Astrocyte of the cerebellum (primary cell): Measurements from ENCODE around the gene IGSF9.

Experiments used
- DNase-seq: peaks from one replicate; pipeline ENCODE4 v3.0.0-alpha.2; 2011; ENCODE audit warnings: low read depth
- H3K4me3 ChIP-seq: 2 replicates; pipeline ENCODE4 v1.5.1; 2011; ENCODE audit warnings: mild to moderate bottlenecking, low read depth, low read length, moderate library complexity
- in situ Hi-C: cut with HindIII; loops from 2 replicates; pipeline ENCODE4 v1.10.0; 2017; ENCODE audit warnings: low sequenced_read_pairs
- TF ChIP-seq, protein P1 (sequence below): IDR thresholded peaks from 2 replicates; pipeline ENCODE4 v1.5.1; 2012; ENCODE audit warnings: low read length, low read depth, moderate library complexity, mild to moderate bottlenecking; ENCODE audit errors: missing control alignments

The IGSF9 gene

DNA sequence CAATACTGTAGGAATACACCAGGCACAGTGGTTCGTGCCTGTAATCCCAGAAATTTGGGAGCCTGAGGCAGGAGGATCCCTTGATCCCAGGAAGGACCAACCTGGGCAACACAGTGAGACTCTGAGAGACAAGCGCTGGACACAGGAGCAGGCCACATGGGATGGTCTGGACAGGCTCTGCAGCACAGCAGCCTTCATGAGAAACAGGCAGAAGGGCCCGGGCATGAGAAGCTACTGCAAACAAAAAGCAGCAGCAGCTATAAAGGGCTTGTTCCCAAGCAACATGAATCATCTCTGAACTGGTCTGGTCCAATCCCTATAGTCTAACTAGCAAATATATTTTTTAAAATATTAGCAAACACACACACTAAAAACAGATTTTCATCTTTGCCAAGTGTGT is 44.2 kb upstream of the IGSF9 start:
- DNase-seq: no peak
- TF ChIP-seq, protein P1, sequence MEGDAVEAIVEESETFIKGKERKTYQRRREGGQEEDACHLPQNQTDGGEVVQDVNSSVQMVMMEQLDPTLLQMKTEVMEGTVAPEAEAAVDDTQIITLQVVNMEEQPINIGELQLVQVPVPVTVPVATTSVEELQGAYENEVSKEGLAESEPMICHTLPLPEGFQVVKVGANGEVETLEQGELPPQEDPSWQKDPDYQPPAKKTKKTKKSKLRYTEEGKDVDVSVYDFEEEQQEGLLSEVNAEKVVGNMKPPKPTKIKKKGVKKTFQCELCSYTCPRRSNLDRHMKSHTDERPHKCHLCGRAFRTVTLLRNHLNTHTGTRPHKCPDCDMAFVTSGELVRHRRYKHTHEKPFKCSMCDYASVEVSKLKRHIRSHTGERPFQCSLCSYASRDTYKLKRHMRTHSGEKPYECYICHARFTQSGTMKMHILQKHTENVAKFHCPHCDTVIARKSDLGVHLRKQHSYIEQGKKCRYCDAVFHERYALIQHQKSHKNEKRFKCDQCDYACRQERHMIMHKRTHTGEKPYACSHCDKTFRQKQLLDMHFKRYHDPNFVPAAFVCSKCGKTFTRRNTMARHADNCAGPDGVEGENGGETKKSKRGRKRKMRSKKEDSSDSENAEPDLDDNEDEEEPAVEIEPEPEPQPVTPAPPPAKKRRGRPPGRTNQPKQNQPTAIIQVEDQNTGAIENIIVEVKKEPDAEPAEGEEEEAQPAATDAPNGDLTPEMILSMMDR: no peak
- no peak overlapping the region for H3K4me3 ChIP-seq
- in situ Hi-C loops: no loop called here

DNA sequence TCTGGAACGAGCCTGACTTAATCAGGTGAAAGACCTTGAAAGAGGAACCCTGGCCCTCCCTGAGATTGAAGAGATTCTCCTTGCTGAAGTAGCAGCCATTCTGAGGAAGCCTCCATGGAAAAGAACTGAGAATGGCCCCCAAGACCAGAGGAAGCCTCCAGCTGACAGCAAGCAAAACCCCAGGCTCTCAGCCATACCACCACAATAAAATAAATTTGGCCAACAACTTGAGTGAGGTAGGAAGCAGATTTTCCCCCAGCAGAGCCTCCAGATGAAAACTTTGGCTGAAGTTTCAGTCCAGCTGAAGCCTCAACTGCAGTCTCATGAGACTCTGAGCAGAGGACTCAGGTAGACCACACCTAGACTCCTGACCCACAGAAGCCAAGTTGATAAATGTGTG is 42.6 kb upstream of the IGSF9 start:
- H3K4me3 ChIP-seq: no peak overlapping the region
- DNase-seq: no peak
- TF ChIP-seq, protein P1: no peak
- in situ Hi-C loops: no loop called here

DNA sequence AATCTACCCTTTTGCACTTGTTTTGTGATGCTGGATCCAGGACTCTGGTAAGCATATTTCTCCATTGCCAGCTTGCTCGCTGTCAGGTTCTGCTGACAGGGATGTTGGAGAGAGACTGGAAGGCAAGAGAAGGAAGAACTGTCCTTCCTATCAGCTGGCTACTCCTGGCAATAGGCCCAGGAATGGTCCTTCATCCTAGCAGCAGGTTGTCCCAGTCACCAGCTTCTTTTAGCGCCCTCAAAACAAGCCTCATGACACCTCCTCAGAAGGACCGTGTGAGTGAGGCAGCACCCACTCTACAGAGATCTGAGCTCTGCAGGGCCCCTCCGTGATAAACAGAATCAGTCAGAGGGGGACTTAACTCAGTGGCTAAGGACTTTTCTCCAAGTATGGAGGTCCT is 41.8 kb upstream of the IGSF9 start:
- H3K4me3 ChIP-seq: no peak overlapping the region
- DNase-seq: no peak
- in situ Hi-C loops: no loop called here
- TF ChIP-seq, protein P1: no peak

DNA sequence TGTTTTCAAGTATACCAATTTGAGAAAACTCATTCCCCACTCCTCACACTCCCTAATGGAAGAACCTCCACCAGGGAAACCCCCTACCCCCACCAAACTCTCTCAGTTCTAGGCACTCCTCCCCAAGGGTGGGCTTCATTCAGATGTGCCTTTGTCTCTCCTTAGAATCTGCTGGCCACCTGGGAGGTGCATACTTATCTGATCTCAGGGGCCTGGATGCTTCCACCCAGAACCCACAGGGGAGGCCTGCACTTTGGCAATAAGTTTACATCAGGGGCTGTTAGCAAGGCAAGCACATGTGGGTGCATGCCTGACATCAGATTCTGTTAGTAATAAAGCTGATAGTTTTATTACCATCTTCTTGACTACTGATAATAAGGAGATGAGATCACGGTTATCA is 41.1 kb upstream of the IGSF9 start:
- in situ Hi-C loops: no loop called here
- no peak overlapping the region for H3K4me3 ChIP-seq
- DNase-seq: no peak
- TF ChIP-seq, protein P1: no peak

DNA sequence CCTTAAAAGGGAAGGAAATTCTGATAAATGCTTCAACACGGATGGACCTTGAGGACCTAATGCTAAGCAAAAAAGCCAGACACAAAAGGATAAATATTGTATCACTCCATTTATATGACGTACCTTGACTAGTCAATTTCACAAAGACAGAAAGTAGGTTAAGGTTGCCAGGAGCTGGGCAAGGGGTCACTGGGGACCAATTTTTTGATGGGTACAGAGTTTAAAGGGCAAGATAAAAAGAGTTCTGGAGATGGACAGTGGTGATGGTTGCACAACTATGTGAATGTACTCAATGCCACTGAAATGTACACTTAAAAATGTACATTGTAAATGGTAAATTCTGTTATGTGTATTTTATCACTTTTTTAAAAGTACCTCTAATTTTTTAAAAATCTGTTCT is 40.7 kb upstream of the IGSF9 start:
- TF ChIP-seq, protein P1: no peak
- in situ Hi-C loops: no loop called here
- H3K4me3 ChIP-seq: no peak overlapping the region
- DNase-seq: no peak

DNA sequence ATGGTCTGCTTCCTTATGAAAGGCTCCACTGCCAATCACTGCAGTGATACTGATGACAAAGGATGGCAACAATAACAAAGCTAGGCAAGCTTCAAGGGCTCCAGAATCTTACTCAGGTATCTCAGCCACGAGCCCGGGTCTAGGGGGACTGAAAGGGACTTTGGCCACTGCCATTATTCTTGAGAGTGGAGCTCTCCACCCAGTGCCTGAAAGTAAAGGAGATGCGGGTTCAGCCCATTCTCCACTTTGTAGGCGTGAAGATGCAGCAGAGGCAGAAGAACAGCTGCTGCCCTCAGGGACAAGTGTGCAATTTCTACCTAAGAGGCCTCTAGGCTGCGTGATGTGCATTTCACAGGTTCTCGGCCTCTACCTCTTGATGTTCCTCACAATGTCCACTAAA is 40.1 kb upstream of the IGSF9 start:
- in situ Hi-C loops: no loop called here
- no peak for DNase-seq
- H3K4me3 ChIP-seq: no peak overlapping the region
- TF ChIP-seq, protein P1: no peak

DNA sequence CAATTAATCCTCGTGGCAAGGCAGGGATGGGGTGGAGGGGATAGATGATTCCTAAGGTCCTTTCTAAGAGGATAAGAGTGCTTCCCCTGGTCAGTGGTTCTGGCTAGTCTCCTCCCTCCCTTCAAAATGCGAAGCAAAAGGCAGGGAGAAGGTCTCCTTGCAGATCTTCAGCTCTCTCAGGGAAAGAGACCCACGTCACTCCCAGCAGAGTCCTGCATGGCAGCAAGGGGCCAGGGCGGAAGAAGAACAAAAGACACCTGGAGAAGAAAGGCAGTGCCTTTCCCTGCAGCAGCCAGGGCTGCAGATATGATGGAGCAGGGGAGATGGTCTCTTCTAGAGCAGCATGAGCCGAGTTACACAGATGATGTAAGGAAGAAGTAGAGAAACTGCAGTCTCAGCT is 38.3 kb upstream of the IGSF9 start:
- TF ChIP-seq, protein P1: no peak
- in situ Hi-C loops: loop anchor here (5.0 kb wide), 1 partner anchor 36 kb away; the partner anchor contains the start of gene IGSF9
- H3K4me3 ChIP-seq: no peak overlapping the region
- DNase-seq: no peak
